ENCODE results near the gene ETV6.

DNA sequence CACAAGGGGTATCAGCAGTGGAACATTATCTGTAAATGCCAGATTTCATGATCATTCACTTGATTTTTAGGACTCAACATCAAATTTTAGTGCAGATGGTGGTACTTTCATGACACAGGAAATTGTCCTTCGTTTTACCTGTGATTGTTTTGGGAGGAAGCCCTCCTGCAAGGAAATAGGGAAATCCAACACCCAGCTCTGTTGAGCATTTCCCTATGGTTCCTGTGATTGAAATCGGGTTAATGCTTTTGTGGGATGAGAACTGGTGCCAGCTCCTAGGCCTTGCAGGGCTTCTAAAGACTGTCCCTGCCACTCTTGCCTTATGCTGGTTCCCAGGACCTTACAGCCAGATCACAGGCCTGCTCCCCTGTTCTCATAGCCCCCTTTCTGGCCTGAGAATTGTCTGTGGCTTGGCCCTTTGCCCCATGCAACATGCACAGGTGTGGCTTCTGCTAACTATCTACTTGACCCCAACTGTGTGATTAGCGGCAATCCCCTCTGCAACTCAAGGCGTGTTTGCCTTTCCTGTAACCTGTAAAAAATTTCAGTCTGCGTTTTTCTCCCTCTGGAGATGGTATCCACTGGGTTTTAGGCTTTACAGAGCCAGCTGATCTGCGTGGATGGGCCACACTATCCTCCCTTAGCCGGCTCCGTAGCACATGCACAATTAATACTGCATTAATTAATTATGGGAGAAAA lies 112.5 kb downstream of the ETV6 start:
- TF ChIP-seq EZH2 (IDR thresholded peaks at IDR 0.05; ENCODE audit: low read depth, low read length, severe bottlenecking) (no peak), CBX5 (IDR thresholded peaks at IDR 0.05; ENCODE audit: low read depth, low read length) (no peak), POLR2A (IDR thresholded peaks at IDR 0.05; ENCODE audit: control extremely low read depth in 1 of 2, low read depth in 2 of 2, low read length in 2 of 2) (no peak)

All from H1 (cell line).